Osteoblast (primary cell): ENCODE measurements around the gene SMIM36. TPM values are rescaled to one million over a fixed set of nuclear protein-coding genes. Genes with fewer than 3 reads are reported as not detected.

ENCODE experiments used
- DNase-seq: peaks from one replicate; pipeline ENCODE4 v3.0.0; 2011; ENCODE audit warnings: low spot score, mixed read lengths; ENCODE audit not compliant: insufficient read length; ENCODE audit errors: missing footprints
- H2AFZ ChIP-seq: 2 replicates; pipeline ENCODE4 v1.6.0; 2011; ENCODE audit warnings: mild to moderate bottlenecking, low read length
- H3K27ac ChIP-seq: 2 replicates; pipeline ENCODE4 v1.5.1; 2011; ENCODE audit warnings: mild to moderate bottlenecking, low read depth, low read length, moderate library complexity
- H3K27me3 ChIP-seq: 2 replicates; pipeline ENCODE4 v1.6.0; 2012; ENCODE audit warnings: mild to moderate bottlenecking, control low read depth, inconsistent platforms, low read length, moderate library complexity; ENCODE audit not compliant: insufficient read depth
- H3K36me3 ChIP-seq: 2 replicates; pipeline ENCODE4 v1.5.1; 2011; ENCODE audit warnings: mild to moderate bottlenecking, low read length, control low read depth, moderate library complexity; ENCODE audit not compliant: insufficient read depth
- H3K4me1 ChIP-seq: 2 replicates; pipeline ENCODE4 v1.5.1; 2011; ENCODE audit warnings: mild to moderate bottlenecking, low read length, control low read depth, moderate library complexity; ENCODE audit not compliant: insufficient read depth
- H3K4me2 ChIP-seq: 2 replicates; pipeline ENCODE4 v1.6.0; 2011; ENCODE audit warnings: mild to moderate bottlenecking, low read length; ENCODE audit not compliant: insufficient read depth
- H3K4me3 ChIP-seq: fragments of 200-600 bp; sonication (generic); 3 replicates; pipeline ENCODE4 v1.5.1; 2012; ENCODE audit warnings: mild to moderate bottlenecking, low read length, inconsistent platforms; ENCODE audit not compliant: insufficient read depth
- H3K79me2 ChIP-seq: 2 replicates; pipeline ENCODE4 v1.6.0; 2012; ENCODE audit warnings: mild to moderate bottlenecking, low read length, control low read depth, inconsistent platforms; ENCODE audit not compliant: insufficient read depth
- H3K9me3 ChIP-seq: 2 replicates; pipeline ENCODE4 v1.5.1; 2011; ENCODE audit warnings: low read depth, low read length, control low read depth
- H4K20me1 ChIP-seq: 2 replicates; pipeline ENCODE4 v1.6.0; 2012; ENCODE audit warnings: mild to moderate bottlenecking, low read length, control low read depth; ENCODE audit not compliant: insufficient read depth
- CTCF ChIP-seq: IDR thresholded peaks from 2 replicates; pipeline ENCODE4 v1.5.1; 2011; ENCODE audit warnings: mild to moderate bottlenecking, low read depth, low read length, moderate library complexity; ENCODE audit errors: extremely low read depth
- total RNA-seq: library from RNA; depleted of rRNA; stranded (reverse); fragments of >200 nt; gene quantifications from 2 replicates; pipeline ENCODE4 v1.2.3, GENCODE V29; 2012

Gene SMIM36
- total RNA-seq, 1 donor: not detected

GRCh38 chr17:55416000-55416399, 95.3 kb downstream of the SMIM36 start:
- TF ChIP-seq CTCF: no peak
- H3K4me3 ChIP-seq: no peak overlapping the region
- H3K27ac ChIP-seq: no peak overlapping the region
- no peaks in the 10 kb centered on the region for H3K27me3 ChIP-seq
- peaks cover 3% of the 10 kb centered on the region for H4K20me1 ChIP-seq
- H3K4me1 ChIP-seq: peaks cover 12% of the 10 kb centered on the region
- H3K9me3 ChIP-seq: no peaks in the 10 kb centered on the region
- H3K36me3 ChIP-seq: peaks cover 7% of the 10 kb centered on the region
- peak; percentile 47 for DNase-seq
- no peak overlapping the region for H2AFZ ChIP-seq
- peaks cover 16% of the 10 kb centered on the region for H3K79me2 ChIP-seq
- H3K4me2 ChIP-seq: no peak overlapping the region

- peaks cover 12% of the 10 kb centered on the region for H3K36me3 ChIP-seq
- H4K20me1 ChIP-seq: peaks cover 3% of the 10 kb centered on the region
- no peak overlapping the region for H3K4me3 ChIP-seq
- DNase-seq: no peak
- H3K79me2 ChIP-seq: peaks cover 7% of the 10 kb centered on the region
- peaks cover 4% of the 10 kb centered on the region for H3K4me1 ChIP-seq
- H3K27me3 ChIP-seq: no peaks in the 10 kb centered on the region
- no peaks in the 10 kb centered on the region for H3K9me3 ChIP-seq
- no peak overlapping the region for H2AFZ ChIP-seq
- no peak overlapping the region for H3K4me2 ChIP-seq
- H3K27ac ChIP-seq: no peak overlapping the region
- no peak for TF ChIP-seq CTCF
Measured at GRCh38 chr17:55414983-55415382, 96.3 kb downstream of the SMIM36 start.

- Histone ChIP-seq H3K36me3 (peaks cover 20% of the 10 kb centered on the region), H3K9me3 (no peaks in the 10 kb centered on the region), H3K27me3 (no peaks in the 10 kb centered on the region), H4K20me1 (peaks cover 3% of the 10 kb centered on the region), H2AFZ (no peak overlapping the region), H3K27ac (no peak overlapping the region), H3K79me2 (peaks cover 6% of the 10 kb centered on the region), H3K4me2 (no peak overlapping the region), H3K4me3 (no peak overlapping the region), H3K4me1 (peaks cover 4% of the 10 kb centered on the region)
- TF ChIP-seq CTCF: no peak
- no peak for DNase-seq
Measured at GRCh38 chr17:55413825-55414489, 97.3 kb downstream of the SMIM36 start.

GRCh38 chr17:55411463-55411855, 99.8 kb downstream of the SMIM36 start:
- H2AFZ ChIP-seq: no peak overlapping the region
- TF ChIP-seq CTCF: no peak
- no peaks in the 10 kb centered on the region for H3K27me3 ChIP-seq
- no peak overlapping the region for H3K4me2 ChIP-seq
- H3K4me3 ChIP-seq: no peak overlapping the region
- H3K9me3 ChIP-seq: no peaks in the 10 kb centered on the region
- peaks cover 3% of the 10 kb centered on the region for H3K79me2 ChIP-seq
- no peaks in the 10 kb centered on the region for H4K20me1 ChIP-seq
- peaks cover 4% of the 10 kb centered on the region for H3K4me1 ChIP-seq
- DNase-seq: no peak
- H3K36me3 ChIP-seq: peaks cover 20% of the 10 kb centered on the region
- H3K27ac ChIP-seq: no peak overlapping the region
